Cardiac muscle cell (in vitro differentiated cells and primary cell): ENCODE measurements around the gene DPT. TPM values are rescaled to one million over a fixed set of nuclear protein-coding genes. Genes with fewer than 3 reads are reported as not detected.
A peak's percentile ranks its signal among the peaks of the same experiment; 100 is the strongest.

ENCODE experiments used
- DNase-seq, 2 donors: peaks; one replicate each; pipeline versions ENCODE4 v3.0.0 to v3.0.0-alpha.2; 2010 to 2017; ENCODE audit warnings: low read depth in 1 of 2, low spot score in 1 of 2
- H3K27ac ChIP-seq: fragments of 200-600 bp; sonication (generic); 2 replicates; pipeline ENCODE4 v1.5.1; 2016
- H3K27me3 ChIP-seq: fragments of 200-600 bp; sonication (generic); 2 replicates; pipeline ENCODE4 v1.6.0; 2016; ENCODE audit warnings: control low read depth
- H3K36me3 ChIP-seq: fragments of 200-600 bp; sonication (generic); 2 replicates; pipeline ENCODE4 v1.5.1; 2016; ENCODE audit warnings: control low read depth
- H3K4me1 ChIP-seq: fragments of 200-600 bp; sonication (generic); 2 replicates; pipeline ENCODE4 v1.8.1; 2017; ENCODE audit warnings: low read depth, mild to moderate bottlenecking, mixed run types
- H3K4me3 ChIP-seq: fragments of 200-600 bp; sonication (generic); 2 replicates; pipeline ENCODE4 v1.5.1; 2016; ENCODE audit warnings: mild to moderate bottlenecking
- H3K9me3 ChIP-seq: fragments of 200-600 bp; sonication (generic); 2 replicates; pipeline ENCODE4 v1.5.1; 2017; ENCODE audit warnings: low read depth, mild to moderate bottlenecking, control low read depth
- CTCF ChIP-seq: IDR thresholded peaks from 2 replicates; pipeline ENCODE4 v1.5.1; 2012; ENCODE audit warnings: low read depth, mild to moderate bottlenecking, low read length
- polyA plus RNA-seq: library from polyadenylated mRNA; unstranded; fragments of >200 nt; fragmentation: Nextera tagmentation; extraction: Ambion mirVana; gene quantifications from 2 replicates; pipeline ENCODE4 v1.2.1, GENCODE V29; 2016
- total RNA-seq: library from RNA; depleted of rRNA; stranded (reverse); fragments of >200 nt; gene quantifications from 2 replicates; pipeline ENCODE4 v1.2.3, GENCODE V29; 2016

Gene DPT
- total and polyA plus RNA-seq, 2 experiments from 2014 or later: not detected

- peak; percentile 45 to 90 for DNase-seq
- H3K4me1 ChIP-seq: peaks cover 18% of the 10 kb centered on the region
- TF ChIP-seq CTCF: no peak
- H3K36me3 ChIP-seq: no peaks in the 10 kb centered on the region
- no peak overlapping the region for H3K27ac ChIP-seq
- no peak overlapping the region for H3K4me3 ChIP-seq
- no peaks in the 10 kb centered on the region for H3K27me3 ChIP-seq
- H3K9me3 ChIP-seq: no peaks in the 10 kb centered on the region
Observed at GRCh38 chr1:168709405-168710363, 19.3 kb downstream of the DPT start.

GRCh38 chr1:168708698-168709404, 20.2 kb downstream of the DPT start:
- TF ChIP-seq CTCF: no peak
- no peaks in the 10 kb centered on the region for H3K36me3 ChIP-seq
- DNase-seq: no peak
- H3K9me3 ChIP-seq: no peaks in the 10 kb centered on the region
- no peak overlapping the region for H3K4me3 ChIP-seq
- no peak overlapping the region for H3K27ac ChIP-seq
- H3K4me1 ChIP-seq: peaks cover 18% of the 10 kb centered on the region
- H3K27me3 ChIP-seq: no peaks in the 10 kb centered on the region

- no peak for DNase-seq
- Histone ChIP-seq H3K4me1 (peaks cover 18% of the 10 kb centered on the region), H3K4me3 (no peak overlapping the region), H3K36me3 (no peaks in the 10 kb centered on the region), H3K27ac (no peak overlapping the region), H3K9me3 (no peaks in the 10 kb centered on the region), H3K27me3 (no peaks in the 10 kb centered on the region)
- TF ChIP-seq CTCF: no peak
Observed at GRCh38 chr1:168706391-168706992, 22.5 kb downstream of the DPT start.

GRCh38 chr1:168700575-168701268, 28.3 kb downstream of the DPT start:
- TF ChIP-seq CTCF: no peak
- no peak for DNase-seq
- H3K27me3 ChIP-seq: no peaks in the 10 kb centered on the region
- H3K36me3 ChIP-seq: no peaks in the 10 kb centered on the region
- H3K4me1 ChIP-seq: no peaks in the 10 kb centered on the region
- no peak overlapping the region for H3K27ac ChIP-seq
- no peaks in the 10 kb centered on the region for H3K9me3 ChIP-seq
- no peak overlapping the region for H3K4me3 ChIP-seq

GRCh38 chr1:168698453-168698852, 30.6 kb downstream of the DPT start:
- H3K27ac ChIP-seq: no peak overlapping the region
- H3K4me1 ChIP-seq: no peaks in the 10 kb centered on the region
- no peaks in the 10 kb centered on the region for H3K9me3 ChIP-seq
- H3K27me3 ChIP-seq: no peaks in the 10 kb centered on the region
- TF ChIP-seq CTCF: no peak
- DNase-seq: no peak
- no peak overlapping the region for H3K4me3 ChIP-seq
- no peaks in the 10 kb centered on the region for H3K36me3 ChIP-seq
